HEK293 (cell line): ENCODE results near the gene S100A14.
"Not testable (repeated sequence)": the region's sequence is repeated elsewhere in the genome, so short reads cannot be mapped to it uniquely, and the experiment has no call there.

ENCODE experiments used
- ZNF10 ChIP-seq: fragments of 450-650 bp; formaldehyde crosslinking; IDR thresholded peaks from 2 replicates; pipeline ENCODE4 v1.5.1; 2017; ENCODE audit warnings: missing biosample characterization, missing genetic modification characterization
- ZNF140 ChIP-seq: fragments of 450-650 bp; formaldehyde crosslinking; IDR thresholded peaks from 2 replicates; pipeline ENCODE4 v1.5.1; 2016; ENCODE audit warnings: missing biosample characterization, missing genetic modification characterization
- ZNF768 ChIP-seq: fragments of 450-650 bp; formaldehyde crosslinking; IDR thresholded peaks from 2 replicates; pipeline ENCODE4 v1.5.1; 2018; ENCODE audit warnings: missing biosample characterization, mild to moderate bottlenecking, missing genetic modification characterization
- TF ChIP-seq, protein P1 (sequence below): fragments of 450-650 bp; formaldehyde crosslinking; IDR thresholded peaks from 2 replicates; pipeline ENCODE4 v1.5.1; 2016; ENCODE audit warnings: missing biosample characterization, missing genetic modification characterization
- TF ChIP-seq, protein P2 (sequence below): fragments of 450-650 bp; formaldehyde crosslinking; IDR thresholded peaks from 2 replicates; pipeline ENCODE4 v1.5.1; 2016; ENCODE audit warnings: missing biosample characterization, missing genetic modification characterization, borderline replicate concordance

DNA sequence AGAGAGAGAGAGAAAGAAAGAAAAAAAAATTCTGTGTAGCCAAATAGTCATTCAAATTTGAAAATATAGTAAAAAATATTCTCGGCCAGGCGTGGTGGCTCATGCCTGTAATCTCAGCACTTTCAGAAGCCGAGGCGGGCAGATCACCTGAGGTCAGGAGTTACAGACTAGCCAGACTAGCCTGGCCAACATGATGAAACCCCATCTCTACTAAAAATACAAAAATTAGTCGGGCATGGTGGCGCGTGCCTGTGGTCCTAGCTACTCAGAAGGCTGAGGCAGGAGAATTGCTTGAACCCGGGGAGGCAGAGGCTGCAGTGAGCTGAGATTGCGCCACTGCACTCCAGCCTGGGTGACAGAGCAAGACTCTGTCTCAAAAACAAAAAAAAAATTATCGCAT, 28.1 kb downstream of the S100A14 start:
- TF ChIP-seq ZNF768 (tag by site-specific recombination); ZNF10 (tag by site-specific recombination); ZNF140: not testable (repeated sequence)
- TF ChIP-seq, protein P1, sequence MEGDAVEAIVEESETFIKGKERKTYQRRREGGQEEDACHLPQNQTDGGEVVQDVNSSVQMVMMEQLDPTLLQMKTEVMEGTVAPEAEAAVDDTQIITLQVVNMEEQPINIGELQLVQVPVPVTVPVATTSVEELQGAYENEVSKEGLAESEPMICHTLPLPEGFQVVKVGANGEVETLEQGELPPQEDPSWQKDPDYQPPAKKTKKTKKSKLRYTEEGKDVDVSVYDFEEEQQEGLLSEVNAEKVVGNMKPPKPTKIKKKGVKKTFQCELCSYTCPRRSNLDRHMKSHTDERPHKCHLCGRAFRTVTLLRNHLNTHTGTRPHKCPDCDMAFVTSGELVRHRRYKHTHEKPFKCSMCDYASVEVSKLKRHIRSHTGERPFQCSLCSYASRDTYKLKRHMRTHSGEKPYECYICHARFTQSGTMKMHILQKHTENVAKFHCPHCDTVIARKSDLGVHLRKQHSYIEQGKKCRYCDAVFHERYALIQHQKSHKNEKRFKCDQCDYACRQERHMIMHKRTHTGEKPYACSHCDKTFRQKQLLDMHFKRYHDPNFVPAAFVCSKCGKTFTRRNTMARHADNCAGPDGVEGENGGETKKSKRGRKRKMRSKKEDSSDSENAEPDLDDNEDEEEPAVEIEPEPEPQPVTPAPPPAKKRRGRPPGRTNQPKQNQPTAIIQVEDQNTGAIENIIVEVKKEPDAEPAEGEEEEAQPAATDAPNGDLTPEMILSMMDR (tag by site-specific recombination): not testable (repeated sequence)
- TF ChIP-seq, protein P2, sequence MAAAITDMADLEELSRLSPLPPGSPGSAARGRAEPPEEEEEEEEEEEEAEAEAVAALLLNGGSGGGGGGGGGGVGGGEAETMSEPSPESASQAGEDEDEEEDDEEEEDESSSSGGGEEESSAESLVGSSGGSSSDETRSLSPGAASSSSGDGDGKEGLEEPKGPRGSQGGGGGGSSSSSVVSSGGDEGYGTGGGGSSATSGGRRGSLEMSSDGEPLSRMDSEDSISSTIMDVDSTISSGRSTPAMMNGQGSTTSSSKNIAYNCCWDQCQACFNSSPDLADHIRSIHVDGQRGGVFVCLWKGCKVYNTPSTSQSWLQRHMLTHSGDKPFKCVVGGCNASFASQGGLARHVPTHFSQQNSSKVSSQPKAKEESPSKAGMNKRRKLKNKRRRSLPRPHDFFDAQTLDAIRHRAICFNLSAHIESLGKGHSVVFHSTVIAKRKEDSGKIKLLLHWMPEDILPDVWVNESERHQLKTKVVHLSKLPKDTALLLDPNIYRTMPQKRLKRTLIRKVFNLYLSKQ: not testable (repeated sequence)
